SK-N-MC (cell line): ENCODE measurements around the gene IGFLR1.

Experiments used
- EZH2 ChIP-seq: fragments of 200-600 bp; sonication (generic); IDR thresholded peaks from one replicate; pipeline ENCODE4 v1.6.1; 2017; ENCODE audit warnings: antibody characterized with exemption
- FOXP2 ChIP-seq: optimal IDR thresholded peaks from 2 replicates; pipeline ENCODE3; 2011; ENCODE audit warnings: mild to moderate bottlenecking, moderate library complexity; ENCODE audit not compliant: insufficient read depth; ENCODE audit errors: extremely low read length, control extremely low read depth
- POLR2AphosphoS5 ChIP-seq: IDR thresholded peaks from 2 replicates; pipeline ENCODE4 v1.6.1; 2012; ENCODE audit warnings: mild to moderate bottlenecking, low read depth, low read length, borderline replicate concordance

DNA sequence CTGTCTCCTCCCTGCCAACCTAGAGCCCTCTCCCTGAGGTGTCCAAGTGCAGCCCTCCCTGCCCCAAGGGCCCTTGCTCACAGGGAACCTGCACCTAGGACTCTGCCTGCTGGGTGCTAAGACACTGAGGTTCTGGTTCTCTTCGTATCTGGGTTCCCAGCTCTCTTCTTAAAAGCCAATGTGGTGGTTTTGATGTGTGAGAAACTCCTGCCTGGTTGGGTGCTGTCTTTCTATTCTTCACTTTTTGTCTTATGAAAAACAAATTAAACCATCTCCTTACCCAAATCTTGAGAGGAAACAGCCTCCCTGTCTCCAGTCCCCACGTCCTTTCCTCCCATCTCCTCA lies 28.8 kb downstream of the IGFLR1 start:
- TF ChIP-seq EZH2, result no peak
- TF ChIP-seq FOXP2, result no peak
- TF ChIP-seq POLR2AphosphoS5, result no peak
